SH-SY5Y (cell line): ENCODE data around the gene TRIM9.

Experiments used
- GATA2 ChIP-seq: IDR thresholded peaks from 2 replicates; pipeline ENCODE4 v1.6.1; 2011; ENCODE audit warnings: mild to moderate bottlenecking, low read depth, low read length
- GATA3 ChIP-seq: IDR thresholded peaks from 2 replicates; pipeline ENCODE4 v1.6.1; 2011; ENCODE audit warnings: low read depth, mild to moderate bottlenecking, low read length, moderate library complexity

DNA sequence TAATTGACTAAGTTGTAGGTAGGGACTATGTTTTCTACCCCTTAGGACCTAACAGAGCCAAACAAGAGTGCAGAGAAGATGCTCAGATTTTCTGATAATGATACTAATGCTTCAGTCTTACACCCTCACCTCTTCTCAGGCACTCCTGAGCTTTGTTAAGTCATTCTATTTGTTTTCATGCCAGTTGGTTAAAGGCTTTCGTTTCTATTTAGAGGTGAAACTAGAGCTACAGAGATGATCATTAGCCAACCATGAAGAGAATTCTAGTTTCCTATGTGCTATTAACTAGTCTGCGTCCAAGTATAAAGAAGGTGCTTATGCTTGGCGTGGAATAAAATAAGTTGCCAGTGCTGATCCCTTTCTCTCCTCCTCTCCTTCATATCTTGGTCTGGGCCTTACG lies 116.0 kb downstream of the TRIM9 start:
- TF ChIP-seq GATA2 (no peak), GATA3 (no peak; the same call in 1 of the 2 replicates)
